Muscle layer of duodenum (tissue), 2 donors: ENCODE results near the gene MRGPRE.

Source experiments
- H3K27ac ChIP-seq: one replicate; pipeline ENCODE4 v1.7.0; 2013; ENCODE audit warnings: mild to moderate bottlenecking, low read length
- H3K27me3 ChIP-seq: one replicate; pipeline ENCODE4 v1.7.0; 2013; ENCODE audit warnings: low read depth, mild to moderate bottlenecking, control low read depth, low read length
- H3K36me3 ChIP-seq, 2 donors: one replicate each; pipeline ENCODE4 v1.7.0; 2013; ENCODE audit warnings: low read length in 2 of 2, control low read depth in 1 of 2, mild to moderate bottlenecking in 1 of 2; ENCODE audit not compliant: insufficient read depth in 2 of 2, control insufficient read depth in 1 of 2
- H3K4me1 ChIP-seq, 2 donors: one replicate each; pipeline ENCODE4 v1.7.0; 2013; ENCODE audit warnings: low read length in 2 of 2, mild to moderate bottlenecking in 2 of 2, control low read depth in 1 of 2, moderate library complexity in 1 of 2; ENCODE audit not compliant: insufficient read depth in 2 of 2, control insufficient read depth in 1 of 2
- H3K4me3 ChIP-seq, 2 donors: one replicate each; pipeline ENCODE4 v1.7.0; 2013; ENCODE audit warnings: low read length in 2 of 2, low read depth in 1 of 2, mild to moderate bottlenecking in 1 of 2
- H3K9me3 ChIP-seq, 2 donors: one replicate each; pipeline ENCODE4 v1.7.0; 2013; ENCODE audit warnings: low read length in 2 of 2, control low read depth in 1 of 2, mild to moderate bottlenecking in 1 of 2; ENCODE audit not compliant: control insufficient read depth in 1 of 2
- donor health status: healthy.

Gene MRGPRE

GRCh38 chr11:3237119-3237518 lies 4.9 kb upstream of the MRGPRE start:
- Histone ChIP-seq H3K27ac (no peak overlapping the region), H3K36me3 (no peaks in the 10 kb centered on the region), H3K9me3 (no peaks in the 10 kb centered on the region), H3K4me1 (no peaks in the 10 kb centered on the region), H3K4me3 (no peak overlapping the region), H3K27me3 (no peaks in the 10 kb centered on the region)

GRCh38 chr11:3234846-3235245 lies 2.6 kb upstream of the MRGPRE start:
- H3K36me3 ChIP-seq = no peaks in the 10 kb centered on the region
- H3K4me1 ChIP-seq = no peaks in the 10 kb centered on the region
- no peaks in the 10 kb centered on the region for H3K27me3 ChIP-seq
- H3K4me3 ChIP-seq = no peak overlapping the region
- no peak overlapping the region for H3K27ac ChIP-seq
- H3K9me3 ChIP-seq = no peaks in the 10 kb centered on the region

GRCh38 chr11:3232956-3233355 lies 739 bp upstream of the MRGPRE start:
- H3K36me3 ChIP-seq = no peaks in the 10 kb centered on the region
- no peaks in the 10 kb centered on the region for H3K4me1 ChIP-seq
- H3K9me3 ChIP-seq = no peaks in the 10 kb centered on the region
- H3K27ac ChIP-seq = no peak overlapping the region
- no peaks in the 10 kb centered on the region for H3K27me3 ChIP-seq
- no peak overlapping the region for H3K4me3 ChIP-seq

GRCh38 chr11:3231550-3231850 lies 717 bp downstream of the MRGPRE start:
- Histone ChIP-seq H3K27ac (no peak overlapping the region), H3K4me1 (no peaks in the 10 kb centered on the region), H3K27me3 (no peaks in the 10 kb centered on the region), H3K4me3 (no peak overlapping the region), H3K9me3 (no peaks in the 10 kb centered on the region), H3K36me3 (no peaks in the 10 kb centered on the region)

- Histone ChIP-seq H3K27ac (no peak overlapping the region), H3K27me3 (no peaks in the 10 kb centered on the region), H3K9me3 (no peaks in the 10 kb centered on the region), H3K36me3 (no peaks in the 10 kb centered on the region), H3K4me3 (no peak overlapping the region), H3K4me1 (no peaks in the 10 kb centered on the region)
Observed at GRCh38 chr11:3230636-3231549, 1.3 kb downstream of the MRGPRE start.

GRCh38 chr11:3229673-3230630 lies 2.3 kb downstream of the MRGPRE start:
- H3K27me3 ChIP-seq = no peaks in the 10 kb centered on the region
- no peak overlapping the region for H3K27ac ChIP-seq
- no peak overlapping the region for H3K4me3 ChIP-seq
- no peaks in the 10 kb centered on the region for H3K36me3 ChIP-seq
- H3K4me1 ChIP-seq = no peaks in the 10 kb centered on the region
- no peaks in the 10 kb centered on the region for H3K9me3 ChIP-seq

- Histone ChIP-seq H3K4me1 (no peaks in the 10 kb centered on the region), H3K9me3 (no peaks in the 10 kb centered on the region), H3K27ac (no peak overlapping the region), H3K27me3 (no peaks in the 10 kb centered on the region), H3K4me3 (no peak overlapping the region), H3K36me3 (no peaks in the 10 kb centered on the region)
Observed at GRCh38 chr11:3228445-3228829, 3.8 kb downstream of the MRGPRE start.

GRCh38 chr11:3227568-3228444 lies 4.4 kb downstream of the MRGPRE start:
- Histone ChIP-seq H3K9me3 (no peaks in the 10 kb centered on the region), H3K4me3 (no peak overlapping the region), H3K27me3 (peaks cover 1% of the 10 kb centered on the region), H3K27ac (no peak overlapping the region), H3K4me1 (no peaks in the 10 kb centered on the region), H3K36me3 (no peaks in the 10 kb centered on the region)

GRCh38 chr11:3226846-3227567 lies 5.2 kb downstream of the MRGPRE start:
- Histone ChIP-seq H3K27me3 (peaks cover 4% of the 10 kb centered on the region), H3K4me3 (no peak overlapping the region), H3K27ac (no peak overlapping the region)

GRCh38 chr11:3225826-3226750 lies 6.1 kb downstream of the MRGPRE start:
- Histone ChIP-seq H3K27ac (no peak overlapping the region), H3K4me3 (no peak overlapping the region), H3K36me3 (no peaks in the 10 kb centered on the region), H3K27me3 (peaks cover 6% of the 10 kb centered on the region), H3K9me3 (no peaks in the 10 kb centered on the region), H3K4me1 (no peaks in the 10 kb centered on the region)

More at GRCh38 chr11:3226846-3227567, 5.2 kb downstream of the MRGPRE start:
- no peaks in the 10 kb centered on the region for H3K36me3 ChIP-seq
- no peaks in the 10 kb centered on the region for H3K4me1 ChIP-seq
- H3K9me3 ChIP-seq = no peaks in the 10 kb centered on the region
